Activated CD8-positive, alpha-beta memory T cell treated with anti-CD3 and anti-CD28 coated beads for 1 hour (primary cell): ENCODE results near the gene GSTO1.
"Not testable (repeated sequence)": the region's sequence is repeated elsewhere in the genome, so short reads cannot be mapped to it uniquely, and the experiment has no call there.

Experiments used
- DNase-seq, 2 donors: peaks; one replicate each; pipeline ENCODE4 v3.0.0-alpha.2; 2020; ENCODE audit warnings: low read depth in 1 of 2; ENCODE audit errors: extremely low read depth in 1 of 2

GSTO1 gene

DNA sequence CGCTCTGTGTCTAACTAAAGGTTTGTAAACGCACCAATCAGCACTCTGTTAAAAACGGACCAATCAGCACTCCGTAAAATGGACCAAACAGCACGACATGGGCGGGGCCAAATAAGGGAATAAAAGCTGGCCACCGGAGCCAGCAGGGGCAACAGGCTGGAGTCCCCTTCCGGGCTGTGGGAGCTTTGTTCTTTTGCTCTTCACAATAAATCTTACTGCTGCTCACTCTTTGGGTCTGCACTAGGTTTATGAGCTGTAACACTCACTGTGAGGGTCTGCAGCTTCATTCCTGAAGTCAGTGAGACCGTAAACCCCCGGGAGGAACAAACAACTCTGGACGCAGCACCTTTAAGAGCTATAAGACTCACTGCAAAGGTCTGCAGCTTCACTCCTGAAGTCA, 5.8 kb upstream of the GSTO1 start:
- DNase-seq = not testable (repeated sequence)

DNA sequence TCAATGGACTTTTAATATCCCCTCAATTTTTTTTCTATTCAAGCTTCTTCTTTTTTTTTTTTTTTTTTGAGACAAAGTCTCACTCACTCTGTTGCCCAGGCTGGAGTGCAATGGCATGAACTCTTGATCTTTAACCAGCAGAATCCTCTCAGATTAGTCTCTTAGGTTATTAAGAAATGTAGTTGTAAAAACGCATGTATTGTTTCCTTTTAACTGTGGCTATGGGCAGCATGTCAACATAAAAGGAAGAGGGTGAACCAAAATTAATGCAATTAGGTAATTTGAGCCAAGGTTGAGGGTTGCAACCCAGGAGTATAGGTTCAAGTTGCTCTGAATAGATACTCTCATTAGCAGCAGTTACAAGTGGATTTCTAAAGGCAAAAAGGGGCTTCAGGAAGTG, 4.3 kb upstream of the GSTO1 start:
- no peak for DNase-seq

DNA sequence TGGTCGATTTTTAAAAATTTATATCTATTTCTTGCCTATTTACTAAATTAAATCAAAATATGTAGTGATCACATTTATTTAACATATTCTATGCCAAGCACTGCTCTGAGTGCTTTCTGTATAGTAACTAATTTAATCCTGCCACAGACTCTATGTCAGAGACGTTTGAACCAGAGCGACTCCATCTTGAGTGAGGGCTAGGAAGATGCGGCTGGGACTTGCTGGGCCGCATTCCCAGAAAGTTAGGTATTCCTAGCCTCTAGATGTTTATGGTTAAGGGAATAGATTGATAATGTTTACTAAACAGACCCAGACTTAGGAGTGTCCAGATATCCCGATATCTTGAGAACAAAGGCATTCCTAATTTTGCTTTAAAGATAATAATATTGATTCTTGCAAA, 3.2 kb upstream of the GSTO1 start:
- DNase-seq = no peak

DNA sequence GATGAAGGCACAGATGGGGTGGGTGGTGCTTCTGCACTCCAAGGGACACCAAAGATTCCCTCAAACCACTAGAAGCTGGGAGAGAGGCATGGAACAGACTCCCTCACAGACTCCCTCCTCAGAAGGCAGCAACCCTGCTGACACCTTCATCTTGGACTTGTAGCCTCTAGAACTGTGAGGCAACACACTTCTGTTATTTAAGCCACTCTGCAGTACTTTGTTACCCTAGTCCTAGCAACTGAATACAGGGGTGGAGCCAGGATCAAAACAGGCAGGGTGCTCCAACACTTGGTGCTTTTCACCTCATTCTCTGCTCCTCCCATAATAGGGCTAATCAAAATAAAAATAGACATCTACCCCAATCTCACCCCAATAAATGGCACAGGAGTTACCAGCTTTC, 2.3 kb upstream of the GSTO1 start:
- no peak for DNase-seq

DNA sequence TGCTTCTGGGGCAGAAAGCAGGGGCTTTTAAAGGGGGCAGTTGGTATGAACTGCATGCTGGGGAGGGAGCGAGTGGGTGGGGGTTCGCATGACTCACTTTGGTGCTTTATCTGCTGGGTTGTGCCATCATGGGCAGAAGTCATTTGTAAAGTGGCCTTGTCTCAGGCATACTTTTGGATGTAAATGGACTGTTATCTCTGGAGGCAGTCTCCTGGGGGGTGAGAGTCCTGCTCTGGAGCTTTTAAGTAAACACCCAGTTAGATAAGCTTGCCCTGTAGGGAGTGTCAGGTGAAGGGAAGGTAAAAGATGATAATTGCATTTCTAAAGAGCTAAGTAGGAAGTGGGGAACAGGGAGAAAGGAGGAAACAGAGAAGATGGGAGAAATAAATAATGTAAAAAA, 1.6 kb upstream of the GSTO1 start:
- DNase-seq = no peak

DNA sequence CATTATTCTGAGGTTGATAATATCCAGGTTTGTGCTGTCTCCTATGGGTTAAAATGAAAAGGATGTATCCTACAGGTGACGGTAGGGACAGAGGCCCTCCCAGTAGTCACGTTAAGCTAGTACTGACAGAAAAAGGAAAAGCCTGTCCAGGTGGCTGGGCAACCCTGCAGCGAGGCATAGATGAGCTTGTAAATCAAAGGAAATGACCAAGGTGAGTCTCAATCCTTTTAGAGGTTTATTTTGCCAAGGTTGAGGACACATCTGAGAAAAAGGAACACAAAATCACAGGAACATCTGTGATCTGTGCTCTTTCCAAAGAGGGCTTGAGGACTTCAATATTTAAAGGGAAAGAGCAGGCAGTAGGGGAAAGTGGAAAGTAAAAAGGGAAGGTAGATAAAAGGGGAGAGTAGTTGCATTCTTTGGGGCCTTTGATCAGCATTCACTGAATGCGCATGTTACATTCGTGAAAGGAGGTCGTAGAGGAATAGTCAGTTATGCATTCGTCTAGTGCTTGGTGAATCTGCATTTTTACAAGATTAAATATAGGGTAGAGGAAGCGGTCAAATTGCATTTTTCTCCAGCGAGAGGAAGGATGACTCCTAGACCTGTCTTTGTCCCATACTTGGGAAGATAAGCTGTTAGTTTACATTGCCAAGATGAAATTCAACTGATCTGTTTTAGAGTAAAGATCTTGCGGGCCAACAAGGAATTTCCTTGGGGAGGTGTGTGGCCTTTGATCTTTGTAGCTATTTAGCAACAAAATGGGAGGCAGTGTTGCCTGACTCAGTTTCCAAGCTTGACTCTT, 884 bp upstream of the GSTO1 start:
- DNase-seq = no peak

DNA sequence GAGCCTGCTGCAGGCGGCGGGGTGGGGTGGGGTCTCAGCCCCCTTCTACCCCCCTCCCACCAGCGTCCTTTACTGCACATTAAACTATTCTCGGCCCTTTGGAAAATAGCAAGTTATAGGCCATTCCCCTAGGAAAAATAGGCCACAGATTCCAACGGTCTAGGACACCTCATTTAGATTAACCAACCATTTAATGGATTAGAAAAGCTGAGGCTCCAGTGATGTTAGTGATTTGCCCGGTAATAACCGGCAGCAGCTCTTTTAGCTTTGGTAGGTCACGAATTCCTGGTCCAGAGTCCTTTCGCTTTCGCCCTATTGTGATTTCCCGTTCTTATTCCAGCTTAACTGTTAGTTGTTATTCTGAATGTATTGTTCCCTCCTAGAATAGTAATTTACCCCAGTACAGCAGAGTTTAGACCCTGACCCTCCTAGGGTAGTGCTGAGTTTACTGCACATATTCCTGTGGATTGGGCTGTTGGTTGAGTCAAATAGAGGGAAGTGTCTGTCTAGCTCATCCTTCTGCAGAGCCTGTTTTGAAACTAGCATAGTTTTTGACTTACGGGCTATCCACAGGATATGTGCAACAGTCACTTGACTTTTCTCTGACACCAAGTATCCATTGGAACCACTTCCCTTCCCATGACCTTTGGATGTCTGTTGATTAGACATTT, 754 bp downstream of the GSTO1 start:
- DNase-seq = no peak

DNA sequence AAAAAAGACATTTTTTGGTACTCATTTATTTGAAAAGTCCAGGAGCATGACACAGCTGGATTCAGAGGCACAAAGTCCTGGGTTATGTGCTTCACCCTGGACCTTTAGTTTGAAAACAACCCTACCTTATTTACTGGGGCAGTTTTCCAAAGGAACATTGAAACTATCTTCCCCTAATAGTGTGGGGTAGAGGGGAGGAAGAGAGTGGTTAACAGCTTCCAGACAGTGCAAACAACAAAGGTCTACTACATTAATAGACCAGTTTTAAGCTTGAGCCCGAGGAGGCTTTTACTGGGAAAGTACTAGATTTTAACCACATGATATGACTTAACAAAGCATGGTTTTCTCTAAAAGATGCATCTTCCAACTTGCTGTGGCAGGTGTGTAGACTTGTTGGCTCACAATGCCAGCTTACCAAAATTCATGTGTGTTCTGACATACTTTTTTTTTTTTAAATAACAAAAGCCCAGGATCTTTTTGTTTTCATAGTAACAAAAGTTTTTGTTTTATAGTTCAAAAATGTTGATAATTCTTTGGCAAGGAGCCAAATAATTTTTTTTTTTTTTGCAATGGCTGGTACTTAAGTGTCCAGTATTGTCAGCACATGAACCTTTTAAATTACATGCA, 1.8 kb downstream of the GSTO1 start:
- DNase-seq = no peak

DNA sequence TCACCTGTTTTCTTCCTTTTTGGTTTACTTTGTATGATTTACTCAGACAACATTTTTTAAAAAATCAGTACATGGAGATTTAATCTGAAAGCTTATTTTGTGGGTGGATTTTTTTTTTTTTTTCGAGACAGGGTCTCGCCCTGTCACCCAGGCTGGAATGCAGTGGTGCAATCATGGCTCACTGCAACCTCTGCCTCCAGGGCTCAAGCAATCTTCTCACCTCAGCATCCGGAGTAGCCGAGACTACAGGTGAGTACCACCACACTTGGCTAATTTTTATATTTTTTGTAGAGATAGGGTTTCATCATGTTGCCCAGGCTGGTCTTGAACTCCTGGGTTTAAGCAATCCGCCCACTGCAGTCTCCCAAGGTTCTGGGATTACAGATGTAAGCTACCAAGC, 2.5 kb downstream of the GSTO1 start:
- no peak for DNase-seq

DNA sequence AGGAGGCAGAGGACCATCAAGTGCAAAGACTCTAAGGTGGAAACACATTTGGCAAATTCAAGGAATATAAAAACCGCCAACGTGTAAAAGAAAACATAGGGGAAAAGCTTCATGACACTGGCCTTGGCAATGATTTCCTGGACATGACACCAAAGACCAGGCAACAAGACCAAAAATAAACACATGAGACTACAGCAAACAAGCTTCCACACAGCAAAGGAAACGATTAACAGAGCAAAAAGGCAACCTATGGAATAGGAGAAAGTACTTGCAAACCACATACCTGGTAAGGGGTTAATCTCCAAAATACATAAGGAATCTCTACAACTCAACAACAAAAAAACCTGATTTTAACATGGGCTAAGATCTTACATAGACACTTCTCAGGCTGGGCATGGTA, 3.5 kb downstream of the GSTO1 start:
- DNase-seq = no peak

DNA sequence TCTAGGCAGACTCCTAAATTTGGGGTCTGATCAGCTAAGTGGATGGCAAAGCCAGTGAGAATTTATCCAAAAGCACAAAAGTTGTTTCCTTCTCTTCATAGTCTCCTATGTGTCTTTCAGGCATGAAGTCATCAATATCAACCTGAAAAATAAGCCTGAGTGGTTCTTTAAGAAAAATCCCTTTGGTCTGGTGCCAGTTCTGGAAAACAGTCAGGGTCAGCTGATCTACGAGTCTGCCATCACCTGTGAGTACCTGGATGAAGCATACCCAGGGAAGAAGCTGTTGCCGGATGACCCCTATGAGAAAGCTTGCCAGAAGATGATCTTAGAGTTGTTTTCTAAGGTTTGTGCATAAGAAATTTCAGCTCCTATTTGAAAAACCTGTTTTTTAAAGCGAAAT, 4.8 kb downstream of the GSTO1 start:
- DNase-seq = no peak

DNA sequence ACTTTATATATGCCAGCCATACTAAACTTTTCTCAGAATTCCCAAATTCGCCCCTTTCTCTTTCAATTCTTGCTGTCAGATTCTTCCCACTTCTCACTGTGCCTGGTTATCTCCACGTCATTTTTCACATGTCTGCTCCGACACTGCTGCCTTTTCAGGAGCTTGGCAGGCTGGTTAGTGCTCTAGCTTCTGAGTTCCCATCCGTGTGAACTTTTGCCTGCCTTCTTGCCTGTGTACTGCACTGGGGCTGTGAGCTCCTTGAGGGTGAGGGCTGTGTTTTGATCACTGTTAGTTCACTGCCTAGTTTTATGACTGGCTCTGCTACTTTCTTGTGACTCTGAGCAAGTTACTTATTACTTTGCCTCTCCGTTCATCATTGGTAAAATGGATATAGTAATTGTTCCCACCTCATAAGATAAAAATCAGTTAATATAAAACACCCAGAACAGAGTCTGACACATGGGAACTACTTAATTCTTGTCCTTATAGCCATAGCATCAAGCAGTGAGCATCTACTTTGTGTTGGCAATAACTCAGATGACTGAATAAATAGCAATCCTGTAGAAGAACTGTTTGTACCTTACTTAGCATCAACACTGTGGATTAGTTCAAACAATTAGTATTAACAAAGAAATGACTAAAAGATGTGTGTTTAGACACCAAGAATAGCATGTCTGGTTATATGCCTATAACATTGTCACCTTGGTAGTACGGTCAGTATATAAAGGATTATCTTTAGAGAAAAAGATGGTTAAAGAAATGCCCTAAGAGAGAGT, 5.5 kb downstream of the GSTO1 start:
- no peak for DNase-seq

DNA sequence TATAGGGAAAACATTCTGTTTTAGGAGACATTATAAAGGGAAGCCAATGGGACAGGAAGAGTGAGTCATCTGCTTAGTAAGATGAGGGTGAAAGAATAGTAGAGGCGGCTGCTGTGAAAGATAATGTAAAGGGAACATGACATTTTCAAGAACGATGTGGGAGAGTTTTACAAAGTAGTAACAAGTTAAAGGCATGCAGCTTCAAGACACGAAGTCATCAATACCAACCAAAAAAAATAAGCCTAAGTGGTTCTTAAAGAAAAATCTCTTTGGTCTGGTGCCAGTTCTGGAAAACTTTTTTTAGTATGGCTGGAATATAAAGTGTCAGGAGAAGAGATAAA, 6.1 kb downstream of the GSTO1 start:
- DNase-seq = no peak

DNA sequence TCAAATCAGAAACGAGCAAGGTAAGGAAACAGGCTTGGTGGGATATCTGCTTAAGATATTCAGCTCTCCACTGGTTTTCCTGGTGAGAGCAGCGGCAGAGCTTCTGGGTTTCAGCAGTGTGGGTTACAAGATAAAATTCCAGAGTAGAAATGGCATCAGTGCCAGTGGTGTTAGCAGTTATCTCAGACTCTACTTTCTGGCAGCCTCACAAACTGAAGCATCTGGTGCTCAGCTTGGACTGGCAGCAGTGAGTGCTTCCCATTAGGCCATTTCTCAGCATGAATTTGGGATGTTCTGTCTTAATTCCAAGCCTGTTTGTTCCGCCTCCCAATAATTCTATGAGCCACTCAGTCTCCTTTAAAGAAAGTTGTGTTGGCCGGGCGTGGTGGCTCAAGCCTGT, 7.4 kb downstream of the GSTO1 start:
- no peak for DNase-seq

DNA sequence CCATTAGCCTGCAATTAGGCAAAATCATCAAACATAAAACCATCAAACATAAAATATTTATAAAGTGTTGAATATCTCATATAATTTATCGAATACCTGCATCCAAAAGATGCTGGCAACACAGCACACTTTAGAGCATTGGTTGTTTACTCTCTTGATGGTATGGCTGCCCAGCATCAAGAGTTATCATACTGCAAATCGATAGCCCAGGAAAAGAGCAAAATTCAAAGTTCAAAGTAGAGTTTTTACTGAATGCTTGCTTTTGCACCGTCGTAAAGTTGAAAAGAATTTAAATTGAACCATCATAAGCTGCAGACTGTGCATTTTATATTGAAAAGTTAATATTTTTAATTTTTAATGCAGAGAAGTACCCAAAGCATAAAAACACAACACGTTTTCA, 10.1 kb downstream of the GSTO1 start:
- no peak for DNase-seq

DNA sequence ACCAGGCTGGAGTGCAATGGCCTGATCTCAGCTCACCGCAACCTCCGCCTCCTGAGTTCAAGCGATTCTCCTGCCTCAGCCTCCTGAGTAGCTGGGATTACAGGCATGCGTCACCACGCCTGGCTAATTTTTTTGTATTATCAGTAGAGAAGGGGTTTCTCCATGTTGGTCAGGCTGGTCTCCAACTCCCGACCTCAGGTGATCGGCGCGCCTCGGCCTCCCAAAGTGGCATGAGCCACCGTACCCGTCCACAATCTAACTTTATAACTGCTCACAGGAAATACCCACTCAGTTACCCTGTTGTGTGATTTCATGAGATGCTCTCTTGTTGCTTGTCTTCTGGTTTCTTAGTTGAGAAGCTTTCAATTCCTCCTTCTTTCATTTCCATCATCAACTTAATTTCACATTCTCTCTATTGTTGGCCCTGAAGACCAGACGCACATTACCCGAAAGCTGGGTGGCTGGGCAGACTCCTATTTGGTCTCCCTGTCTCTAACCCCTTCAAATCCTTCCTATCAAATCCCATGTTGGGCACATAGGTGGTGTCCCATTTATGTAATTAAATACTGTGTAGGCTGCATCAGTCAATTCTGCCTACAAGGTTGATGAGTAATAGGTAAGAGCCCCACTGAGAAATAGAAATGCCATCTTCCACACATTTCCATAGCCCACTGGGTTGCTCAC, 13.2 kb downstream of the GSTO1 start:
- DNase-seq = no peak

DNA sequence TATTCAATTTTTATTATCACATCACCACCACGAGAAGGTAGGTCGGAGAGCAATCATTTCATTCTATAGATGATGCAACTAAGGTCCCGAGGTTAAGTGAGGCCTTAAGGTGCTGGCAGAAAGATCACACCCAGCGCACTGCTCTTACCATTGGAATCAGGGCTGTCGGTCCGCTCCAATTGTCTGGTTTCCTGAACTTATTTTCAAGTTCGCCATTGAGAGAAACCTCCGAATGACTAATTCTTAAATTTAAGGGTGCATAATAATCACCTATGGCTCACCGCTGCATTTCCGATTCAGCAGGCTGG, 13.7 kb downstream of the GSTO1 start:
- no peak for DNase-seq

DNA sequence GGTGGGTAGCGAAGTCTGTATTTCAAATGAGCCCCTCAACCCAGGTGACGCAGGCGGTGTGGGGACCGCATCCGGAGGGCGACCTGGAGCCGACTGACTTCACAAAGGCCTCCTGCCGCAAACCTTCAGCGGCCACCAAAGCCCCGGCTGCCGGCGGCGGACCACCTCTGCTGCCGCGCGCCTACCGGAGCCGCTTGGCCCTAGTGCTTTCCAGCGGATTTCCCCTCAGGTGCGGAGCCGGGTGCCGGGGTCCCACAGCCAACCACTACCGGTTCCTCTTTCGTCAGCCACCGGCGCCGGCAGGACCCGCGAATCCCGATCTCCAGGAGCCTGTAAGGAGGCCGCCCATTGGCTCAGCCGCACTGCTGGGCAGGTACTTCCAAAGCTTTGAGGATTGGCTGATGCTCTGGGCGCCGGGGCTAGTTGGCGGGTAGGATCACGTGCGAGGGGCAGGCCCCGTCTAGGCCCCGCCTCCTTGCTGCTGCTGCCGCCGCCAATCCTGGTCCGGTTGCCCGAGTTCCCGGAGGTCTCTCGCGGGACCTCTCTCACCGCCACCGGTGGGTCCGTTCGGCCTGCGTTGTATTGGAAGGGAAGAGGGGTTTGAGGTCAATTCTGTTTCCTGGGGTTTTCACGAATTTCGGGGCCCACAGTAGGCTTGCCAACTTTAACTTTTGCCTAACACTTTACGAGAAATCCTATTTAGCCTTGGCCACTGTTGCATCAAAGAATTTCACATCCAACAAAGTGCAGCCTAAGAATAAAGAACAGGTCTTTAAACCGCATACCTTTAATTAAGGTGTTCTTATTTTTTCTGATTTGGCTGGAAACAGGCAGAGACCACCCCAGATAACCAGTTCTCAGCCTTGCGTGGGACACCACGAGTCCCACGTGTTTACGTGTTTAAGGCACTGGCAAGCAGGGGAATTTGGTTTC, 14.3 kb downstream of the GSTO1 start, which contains the start of gene GSTO2:
Gene GSTO2, plus strand, starts transcription at position 472 of the 933 bp plus-strand sequence. CDS start 5,732 bp downstream, outside the sequence.
- DNase-seq = peak; percentile 93

DNA sequence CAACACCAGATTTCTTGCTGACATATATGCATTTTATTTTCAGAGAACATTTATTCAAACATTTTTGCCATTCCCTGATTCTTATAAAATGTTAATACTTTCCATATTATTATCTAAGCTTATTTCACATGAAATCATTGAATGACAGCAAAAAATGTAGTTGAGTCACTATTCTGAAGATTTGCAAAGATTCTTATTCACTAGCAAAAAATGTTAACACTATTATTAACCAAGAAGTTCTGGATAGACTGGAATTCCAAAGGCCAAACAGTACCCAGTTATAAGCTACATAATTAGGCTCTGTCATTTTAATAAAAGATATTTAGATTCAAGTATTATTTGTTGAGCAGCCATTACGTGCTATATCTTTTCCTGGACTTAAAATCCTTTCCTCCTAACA, 18.6 kb downstream of the GSTO1 start:
- no peak for DNase-seq
